Measurements from ENCODE around the gene CYB5R2.

- TF ChIP-seq CTCF (IDR thresholded peaks at IDR 0.05 in 4 of 5, conservative IDR thresholded peaks at IDR 0.05 in 1 of 5) = no peak
- no peak for TF ChIP-seq POLR2A (IDR thresholded peaks at IDR 0.05)
Observed at GRCh38 chr11:7677071-7677470, 3.8 kb upstream of the CYB5R2 start.
